ENCODE results near the gene ADAM33.

ADAM33 gene

DNA sequence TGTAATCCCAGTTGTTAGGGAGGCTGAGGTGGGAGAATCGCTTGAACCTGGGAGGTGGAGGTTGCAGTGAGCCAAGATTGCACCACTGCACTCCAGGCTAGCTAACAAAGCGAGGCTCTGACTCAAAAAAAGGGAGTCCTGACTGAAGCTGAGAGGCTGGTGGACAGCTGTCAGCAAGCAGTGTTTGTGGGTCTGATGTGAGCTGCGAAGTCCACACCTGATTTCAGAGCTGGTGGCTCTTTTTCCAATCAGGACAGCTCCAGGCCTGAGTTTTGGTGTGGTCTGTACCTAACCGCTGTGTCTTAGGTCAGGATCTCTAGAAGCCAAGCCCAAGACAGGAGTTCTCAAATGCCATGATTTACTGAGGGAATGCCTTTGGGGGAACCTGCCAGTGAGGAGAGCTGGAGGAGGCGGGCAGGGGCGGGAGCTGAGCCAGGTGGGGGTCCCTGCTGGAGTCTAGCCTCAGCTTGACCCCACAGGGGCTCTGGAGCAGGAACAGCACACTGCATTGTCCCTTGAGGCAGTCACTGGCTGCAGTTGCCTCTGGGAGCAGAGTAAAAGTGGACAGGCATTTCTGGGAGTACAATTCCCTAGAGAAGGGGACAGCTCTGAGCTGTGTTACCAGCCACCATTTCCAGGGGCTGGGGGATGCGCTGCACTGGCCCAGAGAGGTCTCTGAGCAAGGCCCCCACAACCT lies 23.6 kb downstream of the ADAM33 start:
- Histone ChIP-seq H3K4me1 (ENCODE audit: control insufficient read depth in 1 of 2, insufficient read depth in 2 of 2, low read length in 2 of 2) (peaks cover 0 to 4% of the 10 kb centered on the region in 2 experiments), H2BK120ac (ENCODE audit: insufficient read depth, low read length, poor library complexity) (no peak overlapping the region), H3K27me3 (ENCODE audit: insufficient read depth, low read length) (no peaks in the 10 kb centered on the region), H4K8ac (ENCODE audit: low read depth, low read length) (no peak overlapping the region), H3K23ac (ENCODE audit: low read length) (no peak overlapping the region), H3K4ac (ENCODE audit: low read depth, low read length) (no peak overlapping the region), H3K79me2 (ENCODE audit: control insufficient read depth, insufficient read depth, low read length, poor library complexity) (no peaks in the 10 kb centered on the region), H3K36me3 (ENCODE audit: control insufficient read depth in 1 of 2, insufficient read depth in 2 of 2, low read length in 2 of 2) (no peaks in the 10 kb centered on the region), H3K4me3 (ENCODE audit: low read depth, low read length) (no peak overlapping the region), H3K9ac (ENCODE audit: low read length) (no peak overlapping the region), H4K91ac (ENCODE audit: low read depth, low read length) (no peak overlapping the region), H2BK5ac (ENCODE audit: low read depth, low read length, poor library complexity) (no peak overlapping the region), H3K14ac (ENCODE audit: low read length) (no peak overlapping the region), H3K4me2 (ENCODE audit: low read length) (no peak overlapping the region), H2AK5ac (ENCODE audit: low read length) (no peak overlapping the region), H3K18ac (ENCODE audit: low read length) (no peak overlapping the region), H2AFZ (ENCODE audit: insufficient read depth, low read length, poor library complexity) (no peak overlapping the region), H3K79me1 (ENCODE audit: low read length) (no peaks in the 10 kb centered on the region), H2BK12ac (ENCODE audit: low read length) (no peak overlapping the region), H4K12ac (ENCODE audit: low read depth, low read length) (no peak overlapping the region), H3K27ac (ENCODE audit: low read depth, low read length) (no peak overlapping the region), H3K9me3 (ENCODE audit: insufficient read depth, low read depth, low read length) (peaks cover 13% of the 10 kb centered on the region)
- DNase-seq = no peak
- no CpG with 5 or more reads among the region's 7 CpGs for WGBS (ENCODE audit: extremely low coverage, insufficient coverage, insufficient read length)

GRCh38 chr20:3655131-3655405 lies 26.7 kb downstream of the ADAM33 start:
- no peaks in the 10 kb centered on the region for H3K79me2 ChIP-seq (ENCODE audit: control insufficient read depth, insufficient read depth, low read length, poor library complexity)
- H2BK5ac ChIP-seq (ENCODE audit: low read depth, low read length, poor library complexity) = no peak overlapping the region
- DNase-seq = no peak
- no peak overlapping the region for H2AK5ac ChIP-seq (ENCODE audit: low read length)
- no peak overlapping the region for H3K9ac ChIP-seq (ENCODE audit: low read length)
- H4K8ac ChIP-seq (ENCODE audit: low read depth, low read length) = no peak overlapping the region
- H3K18ac ChIP-seq (ENCODE audit: low read length) = no peak overlapping the region
- H3K4ac ChIP-seq (ENCODE audit: low read depth, low read length) = no peak overlapping the region
- H3K4me1 ChIP-seq (ENCODE audit: control insufficient read depth in 1 of 2, insufficient read depth in 2 of 2, low read length in 2 of 2) = peaks cover 0 to 4% of the 10 kb centered on the region in 2 experiments
- no peak overlapping the region for H3K14ac ChIP-seq (ENCODE audit: low read length)
- H2BK12ac ChIP-seq (ENCODE audit: low read length) = no peak overlapping the region
- no peaks in the 10 kb centered on the region for H3K9me3 ChIP-seq (ENCODE audit: insufficient read depth, low read depth, low read length)
- H3K79me1 ChIP-seq (ENCODE audit: low read length) = no peaks in the 10 kb centered on the region
- no peaks in the 10 kb centered on the region for H3K36me3 ChIP-seq (ENCODE audit: control insufficient read depth in 1 of 2, insufficient read depth in 2 of 2, low read length in 2 of 2)
- no peak overlapping the region for H3K4me3 ChIP-seq (ENCODE audit: low read depth, low read length)
- H4K91ac ChIP-seq (ENCODE audit: low read depth, low read length) = no peak overlapping the region
- no peak overlapping the region for H3K27ac ChIP-seq (ENCODE audit: low read depth, low read length)
- no peak overlapping the region for H2BK120ac ChIP-seq (ENCODE audit: insufficient read depth, low read length, poor library complexity)
- no peak overlapping the region for H4K12ac ChIP-seq (ENCODE audit: low read depth, low read length)
- no peaks in the 10 kb centered on the region for H3K27me3 ChIP-seq (ENCODE audit: insufficient read depth, low read length)
- no peak overlapping the region for H3K23ac ChIP-seq (ENCODE audit: low read length)
- WGBS (ENCODE audit: extremely low coverage, insufficient coverage, insufficient read length) = no CpG with 5 or more reads among the region's 4 CpGs
- H2AFZ ChIP-seq (ENCODE audit: insufficient read depth, low read length, poor library complexity) = no peak overlapping the region
- H3K4me2 ChIP-seq (ENCODE audit: low read length) = no peak overlapping the region

GRCh38 chr20:3654326-3655130 lies 27.3 kb downstream of the ADAM33 start:
- Histone ChIP-seq H2AK5ac (ENCODE audit: low read length) (no peak overlapping the region), H3K4ac (ENCODE audit: low read depth, low read length) (no peak overlapping the region), H4K91ac (ENCODE audit: low read depth, low read length) (no peak overlapping the region), H3K79me1 (ENCODE audit: low read length) (no peaks in the 10 kb centered on the region), H3K4me3 (ENCODE audit: low read depth, low read length) (no peak overlapping the region), H3K27me3 (ENCODE audit: insufficient read depth, low read length) (no peaks in the 10 kb centered on the region), H2AFZ (ENCODE audit: insufficient read depth, low read length, poor library complexity) (no peak overlapping the region), H4K8ac (ENCODE audit: low read depth, low read length) (no peak overlapping the region), H2BK12ac (ENCODE audit: low read length) (no peak overlapping the region), H3K18ac (ENCODE audit: low read length) (no peak overlapping the region), H3K79me2 (ENCODE audit: control insufficient read depth, insufficient read depth, low read length, poor library complexity) (no peaks in the 10 kb centered on the region), H3K23ac (ENCODE audit: low read length) (no peak overlapping the region), H3K36me3 (ENCODE audit: control insufficient read depth in 1 of 2, insufficient read depth in 2 of 2, low read length in 2 of 2) (no peaks in the 10 kb centered on the region), H3K27ac (ENCODE audit: low read depth, low read length) (no peak overlapping the region), H3K14ac (ENCODE audit: low read length) (no peak overlapping the region), H2BK120ac (ENCODE audit: insufficient read depth, low read length, poor library complexity) (no peak overlapping the region), H3K9me3 (ENCODE audit: insufficient read depth, low read depth, low read length) (no peaks in the 10 kb centered on the region), H4K12ac (ENCODE audit: low read depth, low read length) (no peak overlapping the region), H3K4me2 (ENCODE audit: low read length) (no peak overlapping the region), H3K9ac (ENCODE audit: low read length) (no peak overlapping the region), H2BK5ac (ENCODE audit: low read depth, low read length, poor library complexity) (no peak overlapping the region), H3K4me1 (ENCODE audit: control insufficient read depth in 1 of 2, insufficient read depth in 2 of 2, low read length in 2 of 2) (peaks cover 0 to 4% of the 10 kb centered on the region in 2 experiments)
- peak; percentile 50 to 75 for DNase-seq
- WGBS (ENCODE audit: extremely low coverage, insufficient coverage, insufficient read length) = no CpG with 5 or more reads among the region's 17 CpGs

GRCh38 chr20:3653921-3654320 lies 27.9 kb downstream of the ADAM33 start:
- no peak overlapping the region for H3K4ac ChIP-seq (ENCODE audit: low read depth, low read length)
- H4K12ac ChIP-seq (ENCODE audit: low read depth, low read length) = no peak overlapping the region
- peaks cover 0 to 4% of the 10 kb centered on the region in 2 experiments for H3K4me1 ChIP-seq (ENCODE audit: control insufficient read depth in 1 of 2, insufficient read depth in 2 of 2, low read length in 2 of 2)
- H2AFZ ChIP-seq (ENCODE audit: insufficient read depth, low read length, poor library complexity) = no peak overlapping the region
- H3K18ac ChIP-seq (ENCODE audit: low read length) = no peak overlapping the region
- no peak overlapping the region for H2BK5ac ChIP-seq (ENCODE audit: low read depth, low read length, poor library complexity)
- no peaks in the 10 kb centered on the region for H3K36me3 ChIP-seq (ENCODE audit: control insufficient read depth in 1 of 2, insufficient read depth in 2 of 2, low read length in 2 of 2)
- H3K14ac ChIP-seq (ENCODE audit: low read length) = no peak overlapping the region
- DNase-seq = no peak
- no peak overlapping the region for H4K91ac ChIP-seq (ENCODE audit: low read depth, low read length)
- H2AK5ac ChIP-seq (ENCODE audit: low read length) = no peak overlapping the region
- H3K27me3 ChIP-seq (ENCODE audit: insufficient read depth, low read length) = no peaks in the 10 kb centered on the region
- no peak overlapping the region for H3K23ac ChIP-seq (ENCODE audit: low read length)
- no peak overlapping the region for H3K27ac ChIP-seq (ENCODE audit: low read depth, low read length)
- H3K9me3 ChIP-seq (ENCODE audit: insufficient read depth, low read depth, low read length) = no peaks in the 10 kb centered on the region
- H2BK120ac ChIP-seq (ENCODE audit: insufficient read depth, low read length, poor library complexity) = no peak overlapping the region
- H3K79me1 ChIP-seq (ENCODE audit: low read length) = no peaks in the 10 kb centered on the region
- no peaks in the 10 kb centered on the region for H3K79me2 ChIP-seq (ENCODE audit: control insufficient read depth, insufficient read depth, low read length, poor library complexity)
- no CpG with 5 or more reads among the region's 2 CpGs for WGBS (ENCODE audit: extremely low coverage, insufficient coverage, insufficient read length)
- no peak overlapping the region for H4K8ac ChIP-seq (ENCODE audit: low read depth, low read length)
- no peak overlapping the region for H3K9ac ChIP-seq (ENCODE audit: low read length)
- H3K4me2 ChIP-seq (ENCODE audit: low read length) = no peak overlapping the region
- H2BK12ac ChIP-seq (ENCODE audit: low read length) = no peak overlapping the region
- H3K4me3 ChIP-seq (ENCODE audit: low read depth, low read length) = no peak overlapping the region

Data from trophoblast cell (in vitro differentiated cells and primary cell).